GM12872 (cell line): ENCODE data around the gene BRSK1.

Source experiments
- TF ChIP-seq, protein P1 (sequence below): IDR thresholded peaks from 3 replicates; pipeline ENCODE4 v1.5.1; 2011; ENCODE audit warnings: low read depth, mild to moderate bottlenecking, low read length, moderate library complexity; ENCODE audit not compliant: insufficient read depth

BRSK1 gene

DNA sequence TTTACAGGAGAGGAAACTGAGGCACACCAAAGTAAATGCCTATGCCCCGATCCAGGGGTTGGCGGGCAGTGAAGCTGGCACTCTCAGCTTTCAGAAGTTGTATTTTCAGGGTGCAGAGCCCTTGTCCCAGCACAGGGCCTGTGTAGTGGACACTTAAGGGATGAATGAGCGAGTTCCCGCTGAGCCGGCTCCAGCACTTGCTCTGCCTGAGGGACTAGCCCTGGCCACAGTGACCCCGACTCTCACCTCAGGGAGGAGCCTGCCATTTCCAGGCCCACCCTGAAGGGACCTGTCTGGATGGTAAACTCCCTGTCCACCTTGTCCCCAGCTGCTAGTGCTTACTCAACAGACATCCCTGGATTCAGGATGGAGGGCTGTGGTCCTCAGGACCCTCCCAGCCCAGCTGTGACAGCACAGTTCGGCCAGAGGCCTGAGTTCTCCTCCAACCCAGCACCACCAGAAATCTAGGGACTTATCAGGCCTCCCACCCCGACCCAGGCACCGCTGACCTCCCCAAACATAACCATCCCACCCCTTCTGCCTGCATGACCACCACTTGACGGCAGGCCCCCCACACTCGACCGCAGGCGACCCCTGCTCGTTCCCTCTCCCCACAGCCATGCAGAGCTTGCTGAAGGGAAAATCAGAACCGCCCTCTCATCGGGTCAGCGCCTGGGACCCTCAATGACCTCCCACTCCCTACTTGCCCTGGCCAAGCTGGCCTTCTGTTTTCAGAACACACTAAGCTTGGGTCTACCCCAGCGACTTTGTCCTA lies 33.3 kb upstream of the BRSK1 start:
- TF ChIP-seq, protein P1, sequence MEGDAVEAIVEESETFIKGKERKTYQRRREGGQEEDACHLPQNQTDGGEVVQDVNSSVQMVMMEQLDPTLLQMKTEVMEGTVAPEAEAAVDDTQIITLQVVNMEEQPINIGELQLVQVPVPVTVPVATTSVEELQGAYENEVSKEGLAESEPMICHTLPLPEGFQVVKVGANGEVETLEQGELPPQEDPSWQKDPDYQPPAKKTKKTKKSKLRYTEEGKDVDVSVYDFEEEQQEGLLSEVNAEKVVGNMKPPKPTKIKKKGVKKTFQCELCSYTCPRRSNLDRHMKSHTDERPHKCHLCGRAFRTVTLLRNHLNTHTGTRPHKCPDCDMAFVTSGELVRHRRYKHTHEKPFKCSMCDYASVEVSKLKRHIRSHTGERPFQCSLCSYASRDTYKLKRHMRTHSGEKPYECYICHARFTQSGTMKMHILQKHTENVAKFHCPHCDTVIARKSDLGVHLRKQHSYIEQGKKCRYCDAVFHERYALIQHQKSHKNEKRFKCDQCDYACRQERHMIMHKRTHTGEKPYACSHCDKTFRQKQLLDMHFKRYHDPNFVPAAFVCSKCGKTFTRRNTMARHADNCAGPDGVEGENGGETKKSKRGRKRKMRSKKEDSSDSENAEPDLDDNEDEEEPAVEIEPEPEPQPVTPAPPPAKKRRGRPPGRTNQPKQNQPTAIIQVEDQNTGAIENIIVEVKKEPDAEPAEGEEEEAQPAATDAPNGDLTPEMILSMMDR = no peak

DNA sequence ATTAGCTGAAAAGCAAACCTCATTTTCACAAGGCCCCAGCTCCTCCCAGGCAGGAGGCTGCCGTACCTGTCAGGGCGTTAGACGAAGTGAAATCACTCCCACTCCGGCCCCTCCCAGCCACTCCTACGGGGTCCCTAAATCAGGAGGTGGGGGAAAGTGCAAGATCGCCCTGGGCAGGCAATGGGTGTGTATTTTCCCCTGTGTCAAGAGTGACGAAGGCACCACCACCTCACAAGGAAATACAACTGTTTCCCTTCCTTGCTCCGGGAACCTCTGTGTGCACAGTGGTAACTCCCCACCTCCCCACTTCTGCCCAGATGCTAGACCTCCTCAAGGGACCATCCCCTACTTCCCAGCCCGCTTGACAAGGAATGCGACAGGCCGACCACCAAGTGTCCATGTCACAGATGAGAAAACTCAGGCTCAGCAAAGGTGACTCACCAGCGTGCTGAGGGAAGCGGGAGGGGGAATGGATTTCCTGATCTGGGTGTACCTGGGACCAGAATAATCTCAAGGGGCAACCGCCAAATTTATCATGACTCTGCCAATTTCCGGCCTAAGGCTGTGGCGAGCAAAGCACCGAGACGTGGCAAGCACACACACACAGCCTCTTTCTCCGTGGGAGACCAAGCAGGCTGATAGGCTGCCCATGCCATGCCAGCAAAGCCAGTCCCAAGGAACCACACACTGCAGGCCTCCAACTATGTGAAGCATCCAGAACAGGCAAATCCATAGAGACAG lies 32.3 kb upstream of the BRSK1 start:
- TF ChIP-seq, protein P1 = no peak

DNA sequence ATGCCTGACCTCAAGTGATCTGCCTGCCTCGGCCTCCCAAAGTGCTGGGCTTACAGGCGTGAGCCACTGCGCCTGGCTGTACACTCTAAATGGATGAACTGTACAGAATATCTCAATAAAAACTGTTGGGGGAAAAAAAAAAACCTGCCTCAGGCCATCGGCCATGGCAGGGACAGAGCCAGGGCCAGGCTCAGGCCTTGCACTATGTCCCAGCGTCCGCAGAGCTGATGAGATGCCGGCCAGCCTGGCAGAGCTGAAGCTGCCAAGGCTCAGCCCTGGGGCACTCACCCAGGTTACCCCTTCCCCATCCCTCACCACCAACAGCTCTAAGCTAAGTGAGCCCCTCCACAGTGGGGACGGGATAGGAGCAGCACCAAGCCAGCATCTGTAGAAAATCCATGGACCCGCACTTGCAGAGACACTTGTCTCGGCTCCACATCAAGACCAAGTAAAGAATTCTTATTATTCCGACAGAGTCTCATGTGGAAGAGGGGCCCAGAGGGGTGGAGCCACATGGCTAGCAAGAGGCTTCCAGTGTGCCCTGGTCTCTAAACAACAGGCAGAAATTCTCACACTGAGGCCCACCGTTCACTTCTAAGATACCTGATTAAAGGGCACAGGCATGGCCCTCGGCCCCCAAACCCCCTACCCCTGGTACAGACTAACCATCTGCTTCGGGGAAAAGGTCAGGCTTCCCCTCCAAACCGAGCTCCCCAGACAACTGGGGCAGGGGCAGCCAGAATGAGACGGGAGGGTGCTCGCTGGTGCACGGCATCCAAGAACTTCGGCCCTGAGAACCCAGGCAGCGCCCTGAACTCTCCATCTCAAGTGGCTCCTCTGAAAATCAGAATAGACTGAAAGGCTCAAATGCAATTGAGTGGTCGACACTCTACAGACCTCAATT lies 30.8 kb upstream of the BRSK1 start:
- TF ChIP-seq, protein P1 = no peak

DNA sequence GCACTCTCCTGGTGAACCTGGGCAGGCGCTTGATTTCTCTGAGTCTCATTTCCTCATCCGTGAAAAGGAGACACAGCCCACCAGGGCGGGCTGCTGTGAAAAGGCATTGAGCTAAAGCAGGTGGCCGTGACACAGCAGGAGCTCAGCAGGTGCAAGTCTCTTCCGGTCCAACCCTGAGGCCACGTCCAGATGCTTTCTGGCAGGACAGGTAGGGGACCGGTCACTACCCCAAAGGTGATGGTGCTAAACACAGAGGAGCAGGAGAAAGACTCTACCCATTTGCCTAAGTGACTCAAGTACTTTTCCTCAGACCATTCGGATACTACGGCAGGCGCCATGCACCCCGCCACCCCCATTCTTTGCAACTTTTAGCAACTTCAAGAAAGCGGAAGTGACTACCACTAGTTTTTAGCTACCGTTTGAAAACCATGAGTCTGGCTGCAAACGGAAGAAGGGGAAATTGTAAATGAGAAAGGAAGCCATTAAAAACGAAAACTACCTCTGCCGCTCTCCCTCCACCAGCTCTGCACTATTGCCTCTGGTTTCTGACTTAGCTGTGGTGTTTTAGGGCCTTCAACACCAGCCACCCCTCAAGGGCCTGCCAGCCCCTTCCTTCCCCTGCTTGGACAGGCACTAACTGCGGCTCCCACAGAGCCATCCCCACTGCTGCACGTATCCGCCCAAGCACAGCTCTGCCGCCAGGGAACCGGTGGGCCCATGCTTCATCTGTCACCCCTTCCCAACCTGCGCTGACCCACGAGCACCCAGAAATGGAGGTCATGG lies 29.8 kb upstream of the BRSK1 start:
- TF ChIP-seq, protein P1 = 0 out of 3 replicates have a peak, but pooled peaks have one; percentile 3

DNA sequence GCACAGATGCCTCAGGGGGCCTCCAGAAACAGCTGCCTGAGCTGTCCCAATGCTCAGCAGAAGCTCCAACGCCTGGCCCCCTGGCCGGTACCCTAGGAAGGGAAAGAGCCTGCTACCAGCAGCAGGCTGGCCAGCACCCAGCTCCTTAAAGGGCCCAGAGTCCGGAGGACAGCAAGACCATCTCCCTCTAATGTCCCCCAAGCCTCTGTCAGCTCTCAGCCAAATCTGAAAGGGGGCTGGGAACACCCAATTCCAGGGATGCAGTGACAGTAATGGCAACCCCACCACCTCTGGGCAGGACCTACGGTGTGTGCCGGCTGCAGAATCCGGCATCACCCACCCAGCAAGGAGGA lies 29.2 kb upstream of the BRSK1 start:
- TF ChIP-seq, protein P1 = no peak

DNA sequence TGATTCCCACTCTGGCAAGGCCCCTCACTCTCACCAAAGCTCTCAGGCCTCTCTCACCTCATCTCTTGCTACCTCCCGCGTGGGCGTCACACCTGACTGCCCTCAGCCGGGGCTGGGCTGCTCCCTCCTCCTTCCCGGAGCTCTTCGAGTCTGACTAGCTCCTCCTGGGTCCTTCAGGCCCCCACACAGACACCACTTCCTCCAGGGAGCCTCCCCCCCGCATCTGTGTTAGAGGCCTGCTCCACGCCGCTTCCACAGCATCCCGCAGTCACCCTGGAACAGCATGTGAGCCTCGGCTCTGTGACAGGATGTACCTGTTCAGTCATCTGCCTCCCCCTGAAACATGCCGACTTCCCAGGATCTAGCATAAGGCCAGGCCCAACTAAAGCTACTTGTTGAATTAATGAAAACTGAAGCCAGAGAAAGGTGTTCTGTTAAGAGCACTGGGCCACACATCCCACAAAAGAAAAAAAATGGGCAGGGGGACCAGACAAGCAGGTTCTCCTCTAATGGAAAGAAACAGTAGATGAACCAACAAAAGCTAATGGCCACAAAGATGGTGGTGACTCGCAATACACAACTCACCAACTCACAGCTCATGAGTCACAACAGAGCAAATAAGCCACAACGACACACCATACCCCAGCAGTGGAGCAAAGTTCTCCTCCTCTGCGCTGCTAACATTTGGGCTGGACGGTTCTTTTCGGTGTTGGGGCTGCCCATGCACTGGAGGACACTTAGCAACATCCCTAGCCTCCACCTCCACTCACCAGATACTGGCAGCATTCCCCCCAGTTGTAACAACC lies 28.0 kb upstream of the BRSK1 start:
- TF ChIP-seq, protein P1 = no peak
